H1 (cell line): Measurements from ENCODE around the gene SKP1. TPM values are rescaled to one million over a fixed set of nuclear protein-coding genes. Genes with fewer than 3 reads are reported as not detected.
A peak's percentile ranks its signal among the peaks of the same experiment; 100 is the strongest.

Experiments used
- CTCF ChIA-PET: fragments of 300-600 bp; sonication (Branson Sonifier 250); formaldehyde crosslinking; loops from one replicate; lab custom pipeline; 2021; ENCODE audit not compliant: partially characterized antibody; lab: Charles Lee
- POLR2A ChIA-PET: fragments of 300-600 bp; sonication (Branson Sonifier 250); formaldehyde crosslinking; loops from one replicate; lab custom pipeline; 2021; ENCODE audit warnings: inconsistent platforms; ENCODE audit not compliant: partially characterized antibody; lab: Charles Lee
- DNase-seq, 2 experiments: peaks; one replicate each; pipeline versions ENCODE4 v3.0.0 to v3.0.0-alpha.2; 2010 to 2022; ENCODE audit warnings: low spot score in 2 of 2, low read depth in 1 of 2, mixed read lengths in 1 of 2
- FAIRE-seq: peaks from 2 replicates; lab custom pipeline; 2011; peaks lifted over from hg19 to GRCh38; lab: Jason Lieb, UNC
- H2AFZ ChIP-seq: 2 replicates; pipeline ENCODE4 v1.8.1; 2012; ENCODE audit warnings: low read length, inconsistent platforms
- H2AK5ac ChIP-seq: 2 replicates; pipeline ENCODE4 v1.6.1; 2013; ENCODE audit warnings: low read depth, low read length
- H2BK120ac ChIP-seq: replicated peaks from 2 replicates; pipeline ENCODE3; 2013; ENCODE audit warnings: low read depth, low read length, inconsistent platforms
- H2BK12ac ChIP-seq: 2 replicates; pipeline ENCODE4 v1.6.1; 2013; ENCODE audit warnings: low read depth, low read length
- H2BK15ac ChIP-seq: 2 replicates; pipeline ENCODE4 v1.6.1; 2013; ENCODE audit warnings: low read length
- H2BK20ac ChIP-seq: 2 replicates; pipeline ENCODE4 v1.6.1; 2013; ENCODE audit warnings: low read length
- H2BK5ac ChIP-seq: 2 replicates; pipeline ENCODE4 v1.6.1; 2013; ENCODE audit warnings: low read depth, low read length
- H3K14ac ChIP-seq: 2 replicates; pipeline ENCODE4 v1.6.1; 2013; ENCODE audit warnings: inconsistent platforms; ENCODE audit not compliant: insufficient read length
- H3K18ac ChIP-seq: 2 replicates; pipeline ENCODE4 v1.6.1; 2013; ENCODE audit warnings: low read length; ENCODE audit errors: extremely low read depth
- H3K23ac ChIP-seq: 2 replicates; pipeline ENCODE4 v1.6.1; 2013; ENCODE audit warnings: inconsistent platforms; ENCODE audit not compliant: insufficient read length
- H3K23me2 ChIP-seq: 2 replicates; pipeline ENCODE4 v1.6.1; 2013; ENCODE audit warnings: low read depth, low read length
- H3K27ac ChIP-seq: 2 replicates; pipeline ENCODE4 v1.6.1; 2011; ENCODE audit warnings: low read depth, low read length, inconsistent platforms
- H3K27me3 ChIP-seq, 4 experiments: replicated peaks in 1 of 4; 1 replicate in 1 of 4; 2 replicates in 3 of 4; pipeline versions ENCODE4 v1.6.1 to v1.8.1; 2011 to 2013; ENCODE audit warnings: low read length in 3 of 4, mild to moderate bottlenecking in 3 of 4, inconsistent platforms in 2 of 4, mixed read lengths in 2 of 4, moderate library complexity in 1 of 4; ENCODE audit not compliant: control insufficient read depth in 3 of 4, insufficient read depth in 3 of 4; ENCODE audit errors: extremely low read depth in 1 of 4
- H3K36me3 ChIP-seq, 4 experiments: 2 replicates each; pipeline versions ENCODE4 v1.6.1 to v1.8.1; 2011 to 2013; ENCODE audit warnings: mild to moderate bottlenecking in 4 of 4, low read length in 3 of 4, moderate library complexity in 2 of 4, control low read depth in 1 of 4, inconsistent platforms in 1 of 4; ENCODE audit not compliant: insufficient read depth in 4 of 4, control insufficient read depth in 2 of 4
- H3K4ac ChIP-seq: replicated peaks from 2 replicates; pipeline ENCODE3; 2013; ENCODE audit warnings: low read length, low read depth, mixed read lengths, inconsistent platforms; ENCODE audit not compliant: insufficient read length
- H3K4me1 ChIP-seq, 4 experiments: replicated peaks in 1 of 4; 1 replicate in 1 of 4; 2 replicates in 3 of 4; pipeline versions ENCODE4 v1.6.1 to v1.8.1; 2011 to 2013; ENCODE audit warnings: low read length in 3 of 4, inconsistent platforms in 2 of 4, mixed read lengths in 1 of 4; ENCODE audit not compliant: insufficient read depth in 4 of 4, control insufficient read depth in 3 of 4
- H3K4me2 ChIP-seq, 2 experiments: 2 replicates each; pipeline versions ENCODE4 v1.6.1 to v1.8.1; 2011 to 2013; ENCODE audit warnings: low read depth in 2 of 2, low read length in 2 of 2, control low read depth in 1 of 2, inconsistent platforms in 1 of 2, mild to moderate bottlenecking in 1 of 2; ENCODE audit not compliant: insufficient read depth in 1 of 2
- H3K4me3 ChIP-seq, 4 experiments: fragments of 200-600, 300-600 bp in 1 of 4; sonication (generic), shearing (Covaris generic), sonication (Bioruptor Twin) in 1 of 4; 2 replicates each; pipeline versions ENCODE4 v1.5.1 to v1.8.1; 2011 to 2016; ENCODE audit warnings: low read length in 4 of 4, low read depth in 3 of 4, control low read depth in 2 of 4, inconsistent platforms in 2 of 4, mild to moderate bottlenecking in 2 of 4, mixed read lengths in 1 of 4, moderate library complexity in 1 of 4; ENCODE audit not compliant: insufficient read depth in 2 of 4; ENCODE audit errors: extremely low read depth in 1 of 4
- H3K56ac ChIP-seq: replicated peaks from 2 replicates; pipeline ENCODE3; 2013; ENCODE audit warnings: low read depth, mild to moderate bottlenecking, mixed read lengths, low read length, inconsistent platforms; ENCODE audit not compliant: insufficient read length
- H3K79me1 ChIP-seq: 2 replicates; pipeline ENCODE4 v1.6.1; 2013; ENCODE audit warnings: low read depth, low read length, control low read depth
- H3K79me2 ChIP-seq, 2 experiments: 2 replicates each; pipeline versions ENCODE4 v1.6.1 to v1.8.1; 2012 to 2013; ENCODE audit warnings: low read length in 2 of 2, mild to moderate bottlenecking in 2 of 2, inconsistent platforms in 1 of 2; ENCODE audit not compliant: insufficient read depth in 2 of 2, control insufficient read depth in 1 of 2
- H3K9ac ChIP-seq, 4 experiments: replicated peaks in 1 of 4; 1 replicate in 1 of 4; 2 replicates in 3 of 4; pipeline versions ENCODE4 v1.6.1 to v1.8.1; 2011 to 2013; ENCODE audit warnings: low read depth in 3 of 4, low read length in 3 of 4, control low read depth in 2 of 4, mild to moderate bottlenecking in 2 of 4, moderate library complexity in 2 of 4, inconsistent platforms in 1 of 4; ENCODE audit errors: extremely low read depth in 1 of 4
- H3K9me3 ChIP-seq, 2 experiments: 2 replicates each; pipeline versions ENCODE4 v1.6.1 to v1.8.1; 2012 to 2013; ENCODE audit warnings: mild to moderate bottlenecking in 2 of 2, moderate library complexity in 2 of 2, control low read depth in 1 of 2, inconsistent platforms in 1 of 2, low read depth in 1 of 2, low read length in 1 of 2, mixed read lengths in 1 of 2; ENCODE audit not compliant: insufficient read depth in 2 of 2
- H4K20me1 ChIP-seq, 2 experiments: replicated peaks in 1 of 2; 2 replicates each; pipeline versions ENCODE3 to v1.8.1; 2011 to 2013; ENCODE audit warnings: inconsistent platforms in 2 of 2, low read length in 2 of 2, mild to moderate bottlenecking in 1 of 2; ENCODE audit not compliant: insufficient read depth in 2 of 2, control insufficient read depth in 1 of 2
- H4K5ac ChIP-seq: 2 replicates; pipeline ENCODE4 v1.6.1; 2013; ENCODE audit warnings: low read length, low read depth, mixed read lengths, inconsistent platforms; ENCODE audit not compliant: insufficient read length
- H4K8ac ChIP-seq: 2 replicates; pipeline ENCODE4 v1.8.0; 2013; ENCODE audit warnings: mild to moderate bottlenecking, moderate library complexity, low read length, inconsistent platforms; ENCODE audit not compliant: insufficient read depth; ENCODE audit errors: extremely low read depth
- H4K91ac ChIP-seq: replicated peaks from 2 replicates; pipeline ENCODE3; 2013; ENCODE audit warnings: low read length, mixed read lengths, inconsistent platforms; ENCODE audit not compliant: insufficient read length
- HDAC6 ChIP-seq: IDR thresholded peaks from one replicate; pipeline ENCODE4 v1.7.1; 2012; ENCODE audit warnings: low read depth, mild to moderate bottlenecking, inconsistent platforms, low read length, moderate library complexity
- NRF1 ChIP-seq: IDR thresholded peaks from 2 replicates; pipeline ENCODE4 v1.6.1; 2011; ENCODE audit warnings: mild to moderate bottlenecking, low read depth, low read length, improper control_type of control experiment
- POLR2AphosphoS5 ChIP-seq: IDR thresholded peaks from 2 replicates; pipeline ENCODE4 v1.6.1; 2011; ENCODE audit warnings: low read depth, low read length
- RXRA ChIP-seq: IDR thresholded peaks from 2 replicates; pipeline ENCODE4 v1.6.1; 2011; ENCODE audit warnings: low read depth, mild to moderate bottlenecking, low read length, moderate library complexity; ENCODE audit not compliant: insufficient read depth
- SP2 ChIP-seq: IDR thresholded peaks from 2 replicates; pipeline ENCODE4 v1.6.1; 2012; ENCODE audit warnings: mild to moderate bottlenecking, low read length, inconsistent platforms
- WGBS, 2 experiments: shearing (Covaris generic) in 1 of 2; methylation state at CpG; one replicate each; pipeline versions ENCODE4 v1.1.6 to v1.1.7; 2013 to 2015; ENCODE audit warnings: low lambda C conversion rate in 2 of 2, mixed read lengths in 2 of 2, inconsistent platforms in 1 of 2, low coverage in 1 of 2, missing lambda C conversion rate in 1 of 2; ENCODE audit not compliant: insufficient replicate concordance in 2 of 2, insufficient coverage in 1 of 2, insufficient read length in 1 of 2; ENCODE audit errors: extremely low coverage in 1 of 2, missing lambda C conversion rate in 1 of 2; 5-methylcytosine and 5-hydroxymethylcytosine counted together
- polyA plus RNA-seq, 7 experiments: library from polyadenylated mRNA; depleted of rRNA in 3 of 7; stranded (reverse) in 5 of 7; unstranded in 2 of 7; fragments of >200 nt in 5 of 7; fragments of 200-250 nt in 2 of 7; gene quantifications; 1 replicate in 5 of 7; 2 replicates in 1 of 7; 4 replicates in 1 of 7; pipeline versions ENCODE4 v1.2.1 to v1.2.3, GENCODE V29; 2011 to 2013; ENCODE audit warnings: missing spikeins in 2 of 7, mixed read lengths in 2 of 7
- total RNA-seq: library from RNA; stranded (reverse); fragmentation: NEBNext Ultra II Directional; extraction: Animal tissue kit (Norgen Biotek cat#: 25700); gene quantifications from 2 replicates; pipeline ENCODE4 v1.2.1, GENCODE V29; 2021

Gene SKP1
- total and polyA plus RNA-seq, 2 of the 8 experiments (the other 6 are each of a cell fraction or from before 2014, with no cell fraction given) = 163 to 332 TPM

- no peak overlapping the region for H3K23ac ChIP-seq
- peaks cover 18 to 43% of the 10 kb centered on the region in 2 experiments for H4K20me1 ChIP-seq
- H2BK20ac ChIP-seq = no peak overlapping the region
- DNase-seq = peak in 1 of 2 experiments; percentile 17
- FAIRE-seq = no peak
- H2BK5ac ChIP-seq = no peak overlapping the region
- H2AFZ ChIP-seq = no peak overlapping the region
- H3K9ac ChIP-seq = no peak overlapping the region
- peaks cover 14% of the 10 kb centered on the region for H3K79me1 ChIP-seq
- H3K14ac ChIP-seq = no peak overlapping the region
- 87% methylated on average over 10 of the region's 10 CpGs; no CpG with 5 or more reads in 1 of the 2 experiments for WGBS, 2 experiments
- POLR2A ChIA-PET = interaction anchor here (0.7 to 1.5 kb wide), 5 partner anchors 9 to 105 kb away, joined by 3 read pairs; partner anchors contain the start of gene SKP1
- H3K4me3 ChIP-seq = no peak overlapping the region
- no peak overlapping the region for H3K4me2 ChIP-seq
- no peak overlapping the region; the same call in 1 of the 2 replicates for H4K8ac ChIP-seq
- CTCF ChIA-PET = interaction anchor here (0.8 to 24.3 kb wide), 14 partner anchors 7 to 145 kb away, joined by 3 to 629 read pairs (median 8); no protein-coding TSS in a partner anchor
- no peak overlapping the region for H3K27ac ChIP-seq
- H3K36me3 ChIP-seq = peaks cover 4 to 21% (median 15%) of the 10 kb centered on the region in 4 experiments; a peak in 6 of 8 replicates
- no peak overlapping the region for H4K5ac ChIP-seq
- no peaks in the 10 kb centered on the region for H3K27me3 ChIP-seq
- no peak overlapping the region for H2BK120ac ChIP-seq
- H3K56ac ChIP-seq = no peak overlapping the region
- no peaks in the 10 kb centered on the region for H3K23me2 ChIP-seq
- no peaks in the 10 kb centered on the region for H3K9me3 ChIP-seq
- no peak overlapping the region for H3K4ac ChIP-seq
- no peak overlapping the region for H2AK5ac ChIP-seq
- H4K91ac ChIP-seq = no peak overlapping the region
- H3K4me1 ChIP-seq = no peaks in the 10 kb centered on the region; a peak in 2 of 7 replicates
- H2BK12ac ChIP-seq = no peak overlapping the region
- no peak overlapping the region for H3K18ac ChIP-seq
- H2BK15ac ChIP-seq = no peak overlapping the region
- H3K79me2 ChIP-seq = 0 out of 4 replicates have a peak, but pooled peaks cover 0 to 3% of the 10 kb centered on the region in 2 experiments
- no peak for TF ChIP-seq SP2
- no peak for TF ChIP-seq POLR2AphosphoS5
- TF ChIP-seq RXRA = no peak
- no peak for TF ChIP-seq HDAC6
- TF ChIP-seq NRF1 = no peak
Measured at GRCh38 chr5:134143944-134144941, 32.5 kb downstream of the SKP1 start.
